ENCODE measurements around the gene ZFR2.

The ZFR2 gene

DNA sequence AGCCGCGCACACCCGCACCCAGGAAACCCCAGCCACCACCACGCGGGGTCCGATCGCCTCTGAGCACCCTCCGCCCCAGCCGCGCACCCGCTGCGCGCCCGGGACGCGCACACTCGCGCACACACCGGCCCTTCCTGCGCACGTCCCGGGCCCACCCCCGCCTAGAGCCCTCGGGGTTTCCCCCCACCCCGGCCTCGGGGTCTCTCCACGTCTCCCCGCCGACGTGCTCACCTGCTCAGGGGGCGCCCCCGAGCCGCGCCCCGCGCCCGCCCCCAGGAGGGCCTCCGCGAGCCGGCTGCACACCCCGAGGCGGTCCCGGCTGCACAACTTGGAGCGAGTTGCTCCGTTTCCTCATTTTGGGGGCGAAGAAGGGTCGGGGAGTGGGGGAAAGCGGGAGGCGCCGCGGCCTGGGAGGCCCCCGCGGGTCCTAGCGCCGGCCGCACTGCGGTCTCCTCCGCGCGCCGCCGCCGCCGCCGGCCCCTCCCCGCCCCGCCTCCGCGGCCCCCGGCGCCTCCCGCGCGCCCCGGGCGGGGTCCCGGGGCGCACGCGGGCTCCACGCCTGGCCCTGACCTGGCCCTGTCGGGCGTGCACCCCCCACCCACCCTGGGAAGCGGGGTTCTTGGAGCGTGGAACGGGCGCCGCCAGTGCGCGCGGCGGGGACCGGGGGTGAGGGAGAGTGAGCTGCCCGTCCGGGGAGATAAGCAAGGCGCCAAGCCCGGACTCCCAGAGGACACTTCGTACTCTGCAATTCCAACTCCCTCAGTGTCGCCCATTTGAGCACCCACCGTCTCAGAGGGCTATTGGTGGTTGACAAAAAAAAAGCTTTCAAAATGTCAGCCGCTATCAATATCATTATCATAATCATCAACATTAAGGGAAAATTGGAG is 82.7 kb downstream of the ZFR2 start, which contains the start of gene MATK:
MATK (minus strand) TSS at position 444 of the 887 bp plus-strand sequence. CDS start 1,246 bp downstream, outside the sequence.
- DNase-seq: no peak

DNA sequence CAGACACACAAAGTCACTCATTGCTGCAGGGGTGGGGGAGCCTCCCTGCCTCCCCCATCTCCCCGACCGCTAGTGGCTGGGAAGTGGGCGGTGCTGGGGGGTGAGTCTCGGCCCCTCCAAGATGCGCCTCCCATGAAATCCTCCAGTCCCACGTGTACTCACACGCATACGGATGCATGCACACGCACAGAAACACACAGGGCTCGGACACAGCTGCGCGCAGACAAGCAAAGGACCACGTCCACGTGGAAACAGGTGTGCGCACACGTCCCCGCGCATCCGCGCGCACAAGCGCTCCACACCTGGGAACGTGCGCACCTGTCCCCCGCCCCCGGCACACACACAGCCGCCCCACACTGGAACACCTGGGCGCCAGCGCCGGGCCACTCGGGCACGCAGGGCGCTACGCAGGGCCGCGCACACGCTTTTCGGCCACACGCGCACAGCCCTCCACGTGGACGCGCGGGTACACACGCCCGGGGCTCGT is 83.3 kb downstream of the ZFR2 start:
- no peak for DNase-seq

GRCh38 chr19:3784607-3785450 is 84.0 kb downstream of the ZFR2 start:
- no peak for DNase-seq

DNA sequence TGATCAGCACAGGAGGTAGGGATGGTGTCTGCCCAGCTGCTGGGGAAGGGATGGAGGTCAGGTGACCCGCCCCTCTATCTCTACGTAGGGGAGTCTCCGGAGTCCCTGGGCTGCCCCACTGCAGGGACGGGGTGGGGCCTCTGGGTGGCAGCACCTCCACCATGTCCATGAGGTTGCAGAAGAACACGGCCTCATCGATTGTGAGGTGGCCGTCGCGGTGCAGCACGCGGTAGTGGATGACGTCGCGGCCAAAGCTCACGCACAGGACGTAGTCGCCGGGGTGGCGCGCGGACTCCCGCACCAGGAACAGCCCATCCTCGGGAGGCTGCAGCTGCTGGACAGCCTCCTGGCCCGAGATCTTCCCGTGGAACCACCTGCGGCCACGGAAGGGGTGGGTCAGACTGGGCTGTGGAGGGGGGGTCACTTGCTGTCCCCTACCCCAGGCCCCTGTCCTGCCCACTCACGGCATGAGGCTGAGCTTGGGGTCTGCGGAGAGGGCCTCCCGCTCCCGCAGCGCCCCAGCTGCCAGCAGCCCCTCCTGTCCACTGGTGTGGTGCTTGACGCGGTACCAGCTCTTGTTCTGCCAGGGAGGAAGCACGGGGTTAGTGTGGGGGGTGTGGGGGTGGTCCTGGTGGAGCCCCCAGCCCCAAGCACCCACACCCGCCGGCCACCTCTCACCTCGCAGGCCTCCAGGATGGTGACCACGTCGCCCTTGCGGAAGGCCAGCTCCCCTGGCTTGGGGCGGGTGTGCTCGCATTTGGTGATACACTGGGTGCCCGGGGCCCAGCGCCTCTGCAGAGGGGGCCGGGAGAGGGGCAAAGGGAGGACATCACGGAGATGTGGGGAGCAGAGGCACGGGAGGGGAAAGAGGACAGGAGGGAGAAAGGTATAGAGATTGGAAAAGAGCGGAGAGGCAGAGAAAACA is 84.9 kb downstream of the ZFR2 start:
- DNase-seq: peak; percentile 32

DNA sequence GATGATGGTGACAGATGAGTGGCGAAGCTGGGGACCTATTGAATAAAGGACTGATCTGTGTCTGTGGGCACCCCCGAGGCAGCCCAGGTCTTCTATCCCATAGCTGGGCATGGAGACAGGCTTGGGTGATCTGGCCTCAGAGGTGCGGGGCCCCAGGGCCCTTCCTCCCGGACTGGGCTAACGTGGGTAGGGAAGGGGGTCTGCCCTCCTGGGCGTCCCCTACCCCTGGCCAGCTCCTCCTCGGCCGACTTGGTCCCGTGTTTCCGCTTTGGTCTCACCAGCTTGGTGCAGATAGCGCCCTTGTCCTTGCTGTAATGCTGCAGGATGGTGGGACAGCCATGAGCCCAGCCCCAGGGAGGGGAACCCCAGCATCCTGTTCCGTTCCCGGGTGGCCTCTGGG is 85.9 kb downstream of the ZFR2 start:
- no peak for DNase-seq

DNA sequence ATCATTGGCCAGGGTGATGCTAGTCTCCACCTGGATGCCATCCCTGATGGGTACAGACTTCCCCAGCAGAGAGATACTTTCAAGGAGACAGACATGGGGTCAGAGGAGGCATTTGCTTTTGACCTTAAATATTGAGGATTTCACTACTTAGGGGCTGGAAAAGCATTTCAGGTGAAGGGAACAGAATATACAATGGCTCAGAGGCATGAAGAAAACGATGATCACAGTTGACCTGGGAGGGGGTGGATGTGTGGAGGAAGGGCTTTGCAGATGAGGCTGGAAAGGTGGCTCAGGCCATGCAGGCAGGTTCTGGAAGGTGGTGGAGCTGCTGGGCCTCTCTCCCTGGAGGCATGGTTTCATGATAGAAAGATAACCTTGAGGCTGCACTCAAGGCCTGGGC is 86.5 kb downstream of the ZFR2 start:
- no peak for DNase-seq

- no peak for DNase-seq
Observed at GRCh38 chr19:3781603-3782002, 87.2 kb downstream of the ZFR2 start.

DNA sequence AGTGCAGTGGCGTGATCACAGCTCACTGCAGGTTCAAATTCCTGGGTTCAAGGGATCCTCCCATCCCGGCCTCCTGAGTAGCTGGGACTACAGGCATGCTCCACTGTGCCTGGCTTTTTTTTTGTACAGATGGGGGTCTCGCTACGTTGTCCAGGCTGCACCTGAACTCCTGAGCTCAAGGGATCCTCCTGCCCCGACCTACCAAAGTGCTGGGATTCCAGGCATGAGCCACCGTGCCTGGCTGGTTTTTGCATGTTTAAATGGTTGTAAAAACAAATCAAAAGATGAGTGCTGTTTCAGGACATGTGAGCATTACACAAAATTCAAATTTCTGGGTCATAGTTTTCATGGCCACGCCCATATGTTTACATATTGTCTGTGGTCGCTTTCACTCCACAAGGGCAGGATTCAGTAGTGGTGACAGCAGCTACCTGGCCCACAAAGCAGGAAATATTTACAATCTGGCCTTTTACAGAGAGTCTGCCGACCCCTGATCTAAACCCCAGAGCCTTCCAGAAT is 88.0 kb downstream of the ZFR2 start:
- DNase-seq: no peak

DNA sequence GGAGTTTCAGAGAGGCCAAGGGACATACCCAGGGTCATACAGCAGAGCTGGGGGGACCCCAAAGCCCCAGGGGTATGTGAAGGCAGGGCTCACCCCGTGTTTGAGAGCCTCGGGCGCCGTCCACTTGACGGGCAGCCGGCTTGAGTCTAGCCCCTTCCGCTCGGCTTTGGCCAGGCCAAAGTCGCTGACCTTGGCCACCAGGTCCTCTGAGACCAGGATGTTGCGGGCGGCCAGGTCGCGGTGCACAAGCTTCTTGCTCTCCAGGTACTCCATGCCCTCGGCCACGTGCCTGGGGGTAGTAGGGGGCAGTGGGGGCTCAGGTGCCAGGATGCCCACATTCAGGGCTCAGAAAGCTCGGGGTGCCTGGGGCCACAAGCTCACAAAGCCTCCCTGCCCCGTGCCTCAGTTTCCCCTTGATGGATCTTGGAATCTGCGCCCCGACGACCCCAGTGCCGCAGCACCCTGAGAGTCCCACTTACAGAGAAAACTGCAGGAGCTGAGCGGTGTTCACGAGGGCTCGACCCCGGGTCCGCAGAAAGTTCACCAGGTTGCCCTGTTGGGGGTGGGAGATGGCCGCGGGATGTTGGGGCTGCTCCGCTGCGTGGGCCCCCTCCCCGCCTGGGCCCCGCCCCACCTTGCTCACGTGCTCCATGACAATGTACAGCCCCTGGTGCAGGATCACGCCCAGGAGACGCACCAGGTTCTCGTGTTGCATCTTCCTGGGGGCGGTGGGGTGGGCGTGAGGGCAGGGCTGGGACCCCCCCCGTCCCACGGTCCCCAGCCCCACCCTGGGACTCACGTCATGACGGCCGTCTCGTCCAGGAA is 89.7 kb downstream of the ZFR2 start:
- DNase-seq: no peak

- DNase-seq: no peak
Observed at GRCh38 chr19:3778104-3778867, 90.6 kb downstream of the ZFR2 start.

GRCh38 chr19:3776479-3777040 is 92.3 kb downstream of the ZFR2 start:
- no peak for DNase-seq

GRCh38 chr19:3775831-3776230 is 93.0 kb downstream of the ZFR2 start:
- DNase-seq: no peak

GRCh38 chr19:3775374-3775711 is 93.5 kb downstream of the ZFR2 start:
- DNase-seq: no peak

GRCh38 chr19:3774621-3775373 is 94.0 kb downstream of the ZFR2 start:
- no peak for DNase-seq

- DNase-seq: no peak
Observed at GRCh38 chr19:3773814-3774515, 94.9 kb downstream of the ZFR2 start.

DNA sequence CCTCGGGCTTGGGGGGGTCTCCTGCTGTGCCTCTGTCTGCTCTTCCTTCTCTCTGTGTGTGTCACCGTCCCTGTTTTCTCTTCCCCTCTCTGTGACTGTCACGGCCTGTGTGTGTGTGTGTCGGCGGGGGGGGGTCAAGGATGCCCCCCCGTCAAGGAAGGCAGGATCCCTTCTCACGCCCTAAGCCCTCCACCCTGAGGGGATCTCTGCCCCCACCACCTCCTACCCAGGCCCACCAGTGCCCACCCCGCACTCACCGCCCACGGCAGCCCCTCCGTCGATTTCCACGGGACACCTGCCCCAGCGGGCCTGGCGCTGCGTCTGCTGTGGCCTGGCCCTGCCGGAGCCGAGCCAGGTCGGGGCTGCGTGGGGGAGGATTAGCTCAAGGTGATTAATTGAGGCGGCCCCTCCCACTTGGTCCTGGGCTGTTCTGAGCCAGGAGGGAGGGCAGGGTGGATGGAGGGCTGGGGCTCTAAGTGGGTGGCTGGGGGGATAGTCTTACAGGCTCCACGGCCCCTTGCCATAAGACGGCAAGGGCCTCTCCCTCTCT is 96.9 kb downstream of the ZFR2 start, which contains the start of gene RAX2:
RAX2 (minus strand) TSS at position 323 of the 550 bp plus-strand sequence. CDS start 486 bp downstream, outside the sequence.
- no peak for DNase-seq

DNA sequence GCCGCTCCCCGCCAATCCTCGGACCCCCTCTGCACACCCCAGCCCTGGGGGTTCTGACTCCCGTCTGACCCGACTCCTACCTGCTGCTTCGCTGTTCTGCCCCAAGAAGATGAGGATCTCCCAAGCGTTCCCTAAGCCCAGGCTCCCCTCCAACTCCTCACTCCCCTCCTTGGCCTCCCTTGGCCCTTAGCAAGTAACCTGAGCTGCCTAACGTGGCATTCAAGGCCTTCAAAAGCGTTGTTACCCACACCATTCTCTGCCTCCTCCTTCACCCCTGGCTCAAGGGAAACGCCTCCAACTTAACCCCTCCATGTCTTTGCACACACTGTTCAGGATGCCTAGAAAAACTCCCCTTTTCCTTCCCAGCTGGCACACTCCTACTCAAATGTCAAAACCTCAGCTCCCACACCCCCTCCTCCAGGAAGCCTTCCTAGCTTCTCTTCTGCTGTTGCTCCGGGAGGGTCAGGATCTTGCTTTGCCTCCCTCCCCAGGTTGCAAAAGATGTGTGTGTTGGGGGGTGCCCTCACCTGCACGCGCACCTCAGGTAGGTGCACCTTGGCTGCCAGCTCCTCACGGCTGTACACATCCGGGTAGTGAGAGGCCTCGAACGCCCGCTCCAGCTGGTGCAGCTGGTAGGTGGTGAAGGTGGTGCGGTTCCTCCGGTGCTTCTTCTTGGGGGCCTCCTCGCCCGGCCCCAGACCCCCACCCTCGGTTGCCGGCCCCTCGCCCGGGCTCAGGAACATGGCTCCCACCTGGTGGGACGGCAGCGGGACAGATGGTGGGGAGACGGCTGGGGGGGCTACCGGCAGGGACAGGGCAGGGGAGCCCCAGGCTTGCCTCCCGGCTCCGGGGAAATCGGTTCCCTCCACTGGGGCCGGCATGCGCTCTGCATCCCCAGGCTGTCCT is 97.6 kb downstream of the ZFR2 start:
- no peak for DNase-seq

Measured in central memory CD4-positive, alpha-beta T cell (primary cell).